Fibroblast of villous mesenchyme (primary cell): ENCODE results near the gene GLRA2. TPM values are rescaled to one million over a fixed set of nuclear protein-coding genes. Genes with fewer than 3 reads are reported as not detected.
A peak's percentile ranks its signal among the peaks of the same experiment; 100 is the strongest.
"Not testable (repeated sequence)": the region's sequence is repeated elsewhere in the genome, so short reads cannot be mapped to it uniquely, and the experiment has no call there.

Source experiments
- DNase-seq: peaks from one replicate; pipeline ENCODE4 v3.0.0-alpha.2; 2010; ENCODE audit warnings: low read depth
- H3K4me3 ChIP-seq: 2 replicates; pipeline ENCODE4 v1.5.1; 2011; ENCODE audit warnings: low read depth, mild to moderate bottlenecking, low read length
- CTCF ChIP-seq: IDR thresholded peaks from 2 replicates; pipeline ENCODE4 v1.5.1; 2012; ENCODE audit warnings: low read depth, mild to moderate bottlenecking, low read length; ENCODE audit not compliant: insufficient read depth
- total RNA-seq: library from RNA; depleted of rRNA; stranded (reverse); fragments of >200 nt; gene quantifications from 2 replicates; pipeline ENCODE4 v1.2.3, GENCODE V29; 2012

GLRA2 gene
- total RNA-seq, 1 donor, result not detected

GRCh38 chrX:14590216-14590615 lies 60.9 kb downstream of the GLRA2 start:
- TF ChIP-seq CTCF, result no peak
- H3K4me3 ChIP-seq, result no peak overlapping the region
- DNase-seq, result peak; percentile 4

GRCh38 chrX:14590693-14591424 lies 61.5 kb downstream of the GLRA2 start:
- no peak for DNase-seq
- TF ChIP-seq CTCF, result no peak
- no peak overlapping the region for H3K4me3 ChIP-seq

GRCh38 chrX:14591976-14592375 lies 62.6 kb downstream of the GLRA2 start:
- TF ChIP-seq CTCF, result no peak
- no peak for DNase-seq

GRCh38 chrX:14594521-14594920 lies 65.2 kb downstream of the GLRA2 start:
- DNase-seq, result no peak
- TF ChIP-seq CTCF, result no peak
- H3K4me3 ChIP-seq, result no peak overlapping the region

More at GRCh38 chrX:14591976-14592375, 62.6 kb downstream of the GLRA2 start:
- H3K4me3 ChIP-seq, result no peak overlapping the region

- TF ChIP-seq CTCF, result no peak
- no peak overlapping the region for H3K4me3 ChIP-seq
- DNase-seq, result peak; percentile 25
Observed at GRCh38 chrX:14598330-14598729, 69.0 kb downstream of the GLRA2 start.

- no peak for TF ChIP-seq CTCF
- DNase-seq, result no peak
- H3K4me3 ChIP-seq, result no peak overlapping the region
Observed at GRCh38 chrX:14607446-14607985, 78.2 kb downstream of the GLRA2 start.

- not testable (repeated sequence) for DNase-seq, H3K4me3 ChIP-seq
Observed at GRCh38 chrX:14612450-14612849, 83.1 kb downstream of the GLRA2 start.
